HL-60 (cell line): ENCODE measurements around the gene LPCAT1.

Experiments used
- POLR2AphosphoS5 ChIP-seq: IDR thresholded peaks from 2 replicates; pipeline ENCODE4 v1.6.1; 2012; ENCODE audit warnings: low read depth
- TF ChIP-seq, protein P1 (sequence below): IDR thresholded peaks from one replicate; pipeline ENCODE4 v1.5.1; 2011; ENCODE audit warnings: low read length, control low read depth, inconsistent platforms; ENCODE audit not compliant: insufficient read depth
- TF ChIP-seq, protein P2 (sequence below): IDR thresholded peaks from 2 replicates; pipeline ENCODE4 v1.6.1; 2012; ENCODE audit warnings: low read depth; ENCODE audit not compliant: insufficient replicate concordance

DNA sequence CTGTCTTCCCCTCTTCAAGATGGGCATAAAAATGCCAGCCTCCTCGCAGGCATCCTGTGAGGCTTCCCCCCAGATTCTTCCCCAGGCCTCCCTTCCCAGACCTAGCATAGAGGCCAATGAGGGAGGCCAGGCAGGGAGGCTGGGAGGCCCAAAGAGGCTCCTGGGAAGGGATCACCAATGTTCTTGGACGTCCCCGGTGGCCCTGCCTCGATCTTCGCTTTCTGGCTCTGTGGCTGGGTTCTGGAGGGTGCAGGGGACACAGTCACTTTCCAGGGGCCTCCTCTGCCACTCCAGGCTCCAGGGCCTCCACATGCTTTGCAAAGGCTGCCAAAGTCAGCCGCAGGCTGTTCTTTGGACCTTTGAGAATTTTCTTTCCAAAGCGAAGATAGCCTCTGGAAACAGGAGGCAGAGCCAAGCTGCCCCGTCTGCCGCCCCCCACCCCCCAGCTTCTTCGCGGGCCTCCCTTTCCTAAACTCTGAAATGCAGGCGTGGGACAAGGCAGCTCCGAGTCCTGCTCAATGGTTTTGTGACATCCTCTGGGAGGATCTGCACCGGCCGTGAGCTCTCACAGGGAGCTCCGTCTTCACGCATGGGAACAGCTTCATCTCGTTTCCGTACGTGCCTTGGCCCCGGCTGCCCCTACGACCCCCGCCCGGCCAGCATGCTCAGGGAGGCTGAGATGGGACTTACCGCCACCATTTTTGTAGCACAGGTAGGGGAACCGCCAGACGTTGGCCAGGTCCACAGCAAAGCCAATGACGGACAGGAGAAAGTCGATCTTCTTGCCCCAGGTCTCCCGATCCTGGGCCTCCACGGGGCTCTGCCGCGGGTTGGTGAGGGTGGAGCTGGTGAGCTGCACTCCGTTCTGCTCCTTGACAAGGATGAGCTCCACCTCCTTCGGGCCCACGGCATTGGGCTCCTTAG is 81.3 kb downstream of the LPCAT1 start:
- TF ChIP-seq, protein P1, sequence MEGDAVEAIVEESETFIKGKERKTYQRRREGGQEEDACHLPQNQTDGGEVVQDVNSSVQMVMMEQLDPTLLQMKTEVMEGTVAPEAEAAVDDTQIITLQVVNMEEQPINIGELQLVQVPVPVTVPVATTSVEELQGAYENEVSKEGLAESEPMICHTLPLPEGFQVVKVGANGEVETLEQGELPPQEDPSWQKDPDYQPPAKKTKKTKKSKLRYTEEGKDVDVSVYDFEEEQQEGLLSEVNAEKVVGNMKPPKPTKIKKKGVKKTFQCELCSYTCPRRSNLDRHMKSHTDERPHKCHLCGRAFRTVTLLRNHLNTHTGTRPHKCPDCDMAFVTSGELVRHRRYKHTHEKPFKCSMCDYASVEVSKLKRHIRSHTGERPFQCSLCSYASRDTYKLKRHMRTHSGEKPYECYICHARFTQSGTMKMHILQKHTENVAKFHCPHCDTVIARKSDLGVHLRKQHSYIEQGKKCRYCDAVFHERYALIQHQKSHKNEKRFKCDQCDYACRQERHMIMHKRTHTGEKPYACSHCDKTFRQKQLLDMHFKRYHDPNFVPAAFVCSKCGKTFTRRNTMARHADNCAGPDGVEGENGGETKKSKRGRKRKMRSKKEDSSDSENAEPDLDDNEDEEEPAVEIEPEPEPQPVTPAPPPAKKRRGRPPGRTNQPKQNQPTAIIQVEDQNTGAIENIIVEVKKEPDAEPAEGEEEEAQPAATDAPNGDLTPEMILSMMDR: no peak
- TF ChIP-seq, protein P2, sequence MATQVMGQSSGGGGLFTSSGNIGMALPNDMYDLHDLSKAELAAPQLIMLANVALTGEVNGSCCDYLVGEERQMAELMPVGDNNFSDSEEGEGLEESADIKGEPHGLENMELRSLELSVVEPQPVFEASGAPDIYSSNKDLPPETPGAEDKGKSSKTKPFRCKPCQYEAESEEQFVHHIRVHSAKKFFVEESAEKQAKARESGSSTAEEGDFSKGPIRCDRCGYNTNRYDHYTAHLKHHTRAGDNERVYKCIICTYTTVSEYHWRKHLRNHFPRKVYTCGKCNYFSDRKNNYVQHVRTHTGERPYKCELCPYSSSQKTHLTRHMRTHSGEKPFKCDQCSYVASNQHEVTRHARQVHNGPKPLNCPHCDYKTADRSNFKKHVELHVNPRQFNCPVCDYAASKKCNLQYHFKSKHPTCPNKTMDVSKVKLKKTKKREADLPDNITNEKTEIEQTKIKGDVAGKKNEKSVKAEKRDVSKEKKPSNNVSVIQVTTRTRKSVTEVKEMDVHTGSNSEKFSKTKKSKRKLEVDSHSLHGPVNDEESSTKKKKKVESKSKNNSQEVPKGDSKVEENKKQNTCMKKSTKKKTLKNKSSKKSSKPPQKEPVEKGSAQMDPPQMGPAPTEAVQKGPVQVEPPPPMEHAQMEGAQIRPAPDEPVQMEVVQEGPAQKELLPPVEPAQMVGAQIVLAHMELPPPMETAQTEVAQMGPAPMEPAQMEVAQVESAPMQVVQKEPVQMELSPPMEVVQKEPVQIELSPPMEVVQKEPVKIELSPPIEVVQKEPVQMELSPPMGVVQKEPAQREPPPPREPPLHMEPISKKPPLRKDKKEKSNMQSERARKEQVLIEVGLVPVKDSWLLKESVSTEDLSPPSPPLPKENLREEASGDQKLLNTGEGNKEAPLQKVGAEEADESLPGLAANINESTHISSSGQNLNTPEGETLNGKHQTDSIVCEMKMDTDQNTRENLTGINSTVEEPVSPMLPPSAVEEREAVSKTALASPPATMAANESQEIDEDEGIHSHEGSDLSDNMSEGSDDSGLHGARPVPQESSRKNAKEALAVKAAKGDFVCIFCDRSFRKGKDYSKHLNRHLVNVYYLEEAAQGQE: no peak
- no peak for TF ChIP-seq POLR2AphosphoS5
